ENCODE data around the gene PDLIM7. TPM values are rescaled to one million over a fixed set of nuclear protein-coding genes. Genes with fewer than 3 reads are reported as not detected.

The PDLIM7 gene
- total and polyA plus RNA-seq, 4 donors = 184 to 1,248 (median 620) TPM

- ATAC-seq (ENCODE audit: low FRiP score) = no peak
Measured at GRCh38 chr5:177442066-177442826, 55.2 kb downstream of the PDLIM7 start.

DNA sequence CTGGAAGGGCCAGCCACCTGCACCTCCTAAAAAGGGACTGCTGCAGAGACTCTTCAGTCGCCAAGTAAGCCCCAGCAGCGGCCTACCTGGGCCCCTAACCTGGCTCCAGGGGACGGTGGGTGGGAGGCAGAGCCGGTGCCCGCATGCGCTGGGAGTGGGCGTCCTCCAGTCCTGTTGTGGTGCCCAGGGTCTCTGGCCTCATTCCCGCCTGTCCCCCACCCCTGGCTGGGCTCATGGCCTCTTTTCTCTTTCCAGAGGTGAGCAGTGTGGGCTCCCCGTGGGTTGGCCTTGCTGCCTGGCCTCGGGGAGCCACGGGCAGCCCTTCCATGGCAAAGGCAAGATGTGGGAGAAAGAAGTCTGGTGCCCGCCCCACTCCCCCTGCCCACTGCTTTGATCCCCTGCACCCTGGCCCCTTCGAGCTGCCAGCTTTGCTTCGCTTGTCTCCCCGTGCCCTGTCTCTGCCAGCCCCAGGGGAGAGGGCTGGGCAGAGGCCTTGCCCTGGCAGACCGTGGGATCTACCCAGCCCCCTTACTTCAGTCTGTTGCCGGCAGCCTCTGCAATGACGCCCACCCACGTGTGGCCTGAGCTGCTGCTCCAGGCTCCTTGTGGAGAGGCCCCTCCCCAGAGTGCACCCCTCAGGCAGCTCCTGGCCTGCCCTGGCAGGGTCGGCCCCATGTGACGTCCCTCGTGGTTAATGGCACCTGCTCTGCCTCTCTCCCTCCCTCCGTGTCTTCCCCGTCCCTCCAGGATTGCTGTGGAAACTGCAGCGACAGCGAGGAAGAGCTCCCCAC lies 56.2 kb downstream of the PDLIM7 start:
- no peaks in the 10 kb centered on the region for H3K36me3 ChIP-seq (ENCODE audit: control insufficient read depth in 1 of 2, insufficient read depth in 2 of 2, low read length in 1 of 2)
- no peak for ATAC-seq (ENCODE audit: low FRiP score)

More at GRCh38 chr5:177442066-177442826, 55.2 kb downstream of the PDLIM7 start:
- DNase-seq = peak; percentile 42 to 71
- WGBS, 2 donors = 90 to 92% methylated on average over 19 to 20 of the region's 20 CpGs
- H3K9me3 ChIP-seq (ENCODE audit: control insufficient read depth, low read length) = no peaks in the 10 kb centered on the region
- no peak overlapping the region for H3K4me3 ChIP-seq (ENCODE audit: low read length in 2 of 2)
- no peak overlapping the region for H3K27ac ChIP-seq (ENCODE audit: low read depth in 1 of 2, low read length in 2 of 2)
- no peaks in the 10 kb centered on the region for H3K36me3 ChIP-seq (ENCODE audit: control insufficient read depth in 1 of 2, insufficient read depth in 2 of 2, low read length in 1 of 2)
- no peaks in the 10 kb centered on the region for H3K4me1 ChIP-seq (ENCODE audit: control insufficient read depth in 1 of 2, insufficient read depth in 2 of 2, low read length in 2 of 2)
- intact Hi-C loops (cut with DNase I) = no loop called here
- H3K27me3 ChIP-seq (ENCODE audit: control insufficient read depth in 1 of 2, insufficient read depth in 2 of 2, low read length in 1 of 2) = no peaks in the 10 kb centered on the region

DNA sequence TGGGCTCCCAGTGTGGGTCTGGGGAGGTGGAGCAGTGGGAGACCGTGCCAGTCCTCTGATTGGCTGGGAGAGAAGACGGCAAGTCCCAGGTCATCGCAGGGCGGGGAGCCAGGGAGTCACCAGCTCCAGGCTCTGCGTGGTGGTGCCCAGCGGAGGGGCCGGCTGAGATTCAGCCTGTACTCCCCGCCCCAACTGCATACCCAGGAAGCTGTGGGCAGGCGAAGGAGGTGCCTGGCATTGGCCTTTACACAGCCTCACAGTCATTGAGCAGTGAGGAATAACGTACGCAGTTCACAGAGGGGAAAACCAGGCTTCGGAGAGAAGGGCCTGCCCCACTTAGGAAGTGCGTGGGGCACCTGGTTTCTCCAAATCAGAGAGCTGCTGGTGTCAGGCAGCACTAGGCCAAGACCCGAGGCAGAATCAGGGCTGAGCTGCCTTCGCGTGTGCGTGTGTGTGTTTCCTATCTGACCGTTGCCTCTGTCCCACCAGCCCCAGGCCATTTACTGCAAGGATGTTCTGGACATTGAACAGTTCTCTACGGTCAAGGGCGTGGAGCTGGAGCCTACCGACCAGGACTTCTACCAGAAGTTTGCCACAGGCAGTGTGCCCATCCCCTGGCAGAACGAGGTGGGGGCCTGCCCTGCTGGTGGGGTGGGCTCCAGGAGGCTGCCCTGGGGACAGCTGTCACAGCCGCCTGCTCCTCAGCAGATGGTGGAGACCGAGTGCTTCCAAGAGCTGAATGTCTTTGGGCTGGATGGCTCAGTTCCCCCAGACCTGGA lies 57.0 kb downstream of the PDLIM7 start:
- no peaks in the 10 kb centered on the region for H3K27me3 ChIP-seq (ENCODE audit: control insufficient read depth in 1 of 2, insufficient read depth in 2 of 2, low read length in 1 of 2)
- DNase-seq = peak in 1 of 2 donors; percentile 72
- H3K4me1 ChIP-seq (ENCODE audit: control insufficient read depth in 1 of 2, insufficient read depth in 2 of 2, low read length in 2 of 2) = no peaks in the 10 kb centered on the region
- H3K36me3 ChIP-seq (ENCODE audit: control insufficient read depth in 1 of 2, insufficient read depth in 2 of 2, low read length in 1 of 2) = no peaks in the 10 kb centered on the region
- H3K27ac ChIP-seq (ENCODE audit: low read depth in 1 of 2, low read length in 2 of 2) = no peak overlapping the region
- no peak for ATAC-seq (ENCODE audit: low FRiP score)
- 88 to 90% methylated on average over 24 of the region's 24 CpGs for WGBS, 2 donors
- intact Hi-C loops (cut with DNase I) = no loop called here
- H3K4me3 ChIP-seq (ENCODE audit: low read length in 2 of 2) = no peak overlapping the region
- H3K9me3 ChIP-seq (ENCODE audit: control insufficient read depth, low read length) = no peaks in the 10 kb centered on the region

More for the DNA sequence above, 56.2 kb downstream of the PDLIM7 start:
- Histone ChIP-seq H3K9me3 (ENCODE audit: control insufficient read depth, low read length) (no peaks in the 10 kb centered on the region), H3K4me1 (ENCODE audit: control insufficient read depth in 1 of 2, insufficient read depth in 2 of 2, low read length in 2 of 2) (no peaks in the 10 kb centered on the region), H3K27me3 (ENCODE audit: control insufficient read depth in 1 of 2, insufficient read depth in 2 of 2, low read length in 1 of 2) (no peaks in the 10 kb centered on the region), H3K27ac (ENCODE audit: low read depth in 1 of 2, low read length in 2 of 2) (no peak overlapping the region), H3K4me3 (ENCODE audit: low read length in 2 of 2) (no peak overlapping the region)
- 82 to 88% methylated on average over 26 of the region's 26 CpGs for WGBS, 2 donors
- intact Hi-C loops (cut with DNase I) = no loop called here
- peak in 1 of 2 donors; percentile 69 for DNase-seq

DNA sequence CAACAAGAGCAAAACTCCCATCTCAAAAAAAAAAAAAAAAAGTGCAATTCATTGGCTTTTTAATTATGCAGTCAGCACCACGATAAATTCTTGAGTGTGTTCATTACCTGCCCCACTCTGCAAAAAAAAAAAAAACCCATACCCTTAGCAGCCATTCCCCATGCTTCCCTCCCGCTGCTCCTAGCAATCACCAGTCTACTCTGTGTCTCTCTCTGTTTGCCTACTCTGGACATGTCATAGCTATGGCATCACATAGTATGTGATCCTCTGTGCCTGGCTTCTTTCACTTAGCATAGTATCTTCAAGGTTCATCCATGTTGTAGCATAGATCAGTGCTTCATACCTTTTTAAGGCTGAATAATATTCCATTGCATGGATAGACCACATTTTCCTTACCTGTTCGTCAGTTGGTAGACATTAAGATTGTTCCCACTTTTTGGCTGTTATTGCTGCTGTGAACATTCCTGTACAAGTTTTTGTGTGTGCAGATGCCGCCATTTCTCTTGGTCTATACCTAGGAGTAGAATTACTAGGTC lies 57.8 kb downstream of the PDLIM7 start:
- Histone ChIP-seq H3K36me3 (ENCODE audit: control insufficient read depth in 1 of 2, insufficient read depth in 2 of 2, low read length in 1 of 2) (no peaks in the 10 kb centered on the region), H3K27me3 (ENCODE audit: control insufficient read depth in 1 of 2, insufficient read depth in 2 of 2, low read length in 1 of 2) (no peaks in the 10 kb centered on the region), H3K9me3 (ENCODE audit: control insufficient read depth, low read length) (no peaks in the 10 kb centered on the region), H3K27ac (ENCODE audit: low read depth in 1 of 2, low read length in 2 of 2) (no peak overlapping the region), H3K4me3 (ENCODE audit: low read length in 2 of 2) (no peak overlapping the region), H3K4me1 (ENCODE audit: control insufficient read depth in 1 of 2, insufficient read depth in 2 of 2, low read length in 2 of 2) (no peaks in the 10 kb centered on the region)
- ATAC-seq (ENCODE audit: low FRiP score) (no peak), DNase-seq (no peak)
- WGBS, 2 donors = 98% methylated on average over 4 of the region's 4 CpGs
- intact Hi-C loops (cut with DNase I) = no loop called here

- H3K9me3 ChIP-seq (ENCODE audit: control insufficient read depth, low read length) = no peaks in the 10 kb centered on the region
Measured at GRCh38 chr5:177438468-177438867, 58.9 kb downstream of the PDLIM7 start.

GRCh38 chr5:177437623-177438022 lies 59.8 kb downstream of the PDLIM7 start:
- intact Hi-C loops (cut with DNase I) = no loop called here
- ATAC-seq (ENCODE audit: low FRiP score) = no peak
- 74 to 80% methylated on average over 4 of the region's 4 CpGs for WGBS, 2 donors

More at GRCh38 chr5:177438468-177438867, 58.9 kb downstream of the PDLIM7 start:
- H3K36me3 ChIP-seq (ENCODE audit: control insufficient read depth in 1 of 2, insufficient read depth in 2 of 2, low read length in 1 of 2) = no peaks in the 10 kb centered on the region
- no peaks in the 10 kb centered on the region for H3K4me1 ChIP-seq (ENCODE audit: control insufficient read depth in 1 of 2, insufficient read depth in 2 of 2, low read length in 2 of 2)
- ATAC-seq (ENCODE audit: low FRiP score) (no peak), DNase-seq (peak in 1 of 2 donors; percentile 68)
- intact Hi-C loops (cut with DNase I) = no loop called here
- 69 to 79% methylated on average over 10 of the region's 10 CpGs for WGBS, 2 donors
- H3K4me3 ChIP-seq (ENCODE audit: low read length in 2 of 2) = no peak overlapping the region
- H3K27ac ChIP-seq (ENCODE audit: low read depth in 1 of 2, low read length in 2 of 2) = no peak overlapping the region
- H3K27me3 ChIP-seq (ENCODE audit: control insufficient read depth in 1 of 2, insufficient read depth in 2 of 2, low read length in 1 of 2) = no peaks in the 10 kb centered on the region

GRCh38 chr5:177435847-177436536 lies 61.4 kb downstream of the PDLIM7 start:
- no peaks in the 10 kb centered on the region for H3K4me1 ChIP-seq (ENCODE audit: control insufficient read depth in 1 of 2, insufficient read depth in 2 of 2, low read length in 2 of 2)
- no peak overlapping the region for H3K4me3 ChIP-seq (ENCODE audit: low read length in 2 of 2)
- no peak for ATAC-seq (ENCODE audit: low FRiP score)
- no peak overlapping the region for H3K27ac ChIP-seq (ENCODE audit: low read depth in 1 of 2, low read length in 2 of 2)
- H3K36me3 ChIP-seq (ENCODE audit: control insufficient read depth in 1 of 2, insufficient read depth in 2 of 2, low read length in 1 of 2) = no peaks in the 10 kb centered on the region
- H3K27me3 ChIP-seq (ENCODE audit: control insufficient read depth in 1 of 2, insufficient read depth in 2 of 2, low read length in 1 of 2) = no peaks in the 10 kb centered on the region
- 94 to 95% methylated on average over 37 of the region's 37 CpGs for WGBS, 2 donors
- DNase-seq = peak in 1 of 2 donors; percentile 71
- H3K9me3 ChIP-seq (ENCODE audit: control insufficient read depth, low read length) = no peaks in the 10 kb centered on the region
- intact Hi-C loops (cut with DNase I) = no loop called here

More at GRCh38 chr5:177437623-177438022, 59.8 kb downstream of the PDLIM7 start:
- H3K27me3 ChIP-seq (ENCODE audit: control insufficient read depth in 1 of 2, insufficient read depth in 2 of 2, low read length in 1 of 2) = no peaks in the 10 kb centered on the region
- H3K9me3 ChIP-seq (ENCODE audit: control insufficient read depth, low read length) = no peaks in the 10 kb centered on the region
- no peaks in the 10 kb centered on the region for H3K4me1 ChIP-seq (ENCODE audit: control insufficient read depth in 1 of 2, insufficient read depth in 2 of 2, low read length in 2 of 2)
- H3K36me3 ChIP-seq (ENCODE audit: control insufficient read depth in 1 of 2, insufficient read depth in 2 of 2, low read length in 1 of 2) = no peaks in the 10 kb centered on the region
- no peak for DNase-seq
- H3K27ac ChIP-seq (ENCODE audit: low read depth in 1 of 2, low read length in 2 of 2) = no peak overlapping the region
- H3K4me3 ChIP-seq (ENCODE audit: low read length in 2 of 2) = no peak overlapping the region
